Keratinocyte (primary cell): ENCODE measurements around the gene EVX2.
A peak's percentile ranks its signal among the peaks of the same experiment; 100 is the strongest.

ENCODE experiments used
- CTCF ChIP-seq, 3 experiments: IDR thresholded peaks in 1 of 3; conservative IDR thresholded peaks in 1 of 3; optimal IDR thresholded peaks in 1 of 3; 2 replicates in 2 of 3; 3 replicates in 1 of 3; pipeline versions ENCODE3 to v1.5.1; 2011; ENCODE audit warnings: low read length in 3 of 3, mild to moderate bottlenecking in 3 of 3, moderate library complexity in 2 of 3, control low read depth in 1 of 3, inconsistent platforms in 1 of 3; ENCODE audit not compliant: insufficient read depth in 2 of 3; ENCODE audit errors: extremely low read depth in 1 of 3
- EZH2 ChIP-seq: IDR thresholded peaks from one replicate; pipeline ENCODE4 v1.6.1; 2012; ENCODE audit warnings: inconsistent platforms, mild to moderate bottlenecking, low read length, moderate library complexity

- TF ChIP-seq CTCF (optimal IDR thresholded peaks at IDR 0.05 in 1 of 3, IDR thresholded peaks at IDR 0.05 in 1 of 3, conservative IDR thresholded peaks at IDR 0.05 in 1 of 3; ENCODE audit: extremely low read depth in 1 of 3, insufficient read depth in 2 of 3, low read length in 3 of 3) (no peak), EZH2 (peak; percentile 71)
These were observed 39.1 kb upstream of the EVX2 start, which contains the start of gene HOXD9 for GRCh38 chr2:176122683-176123410.
